Measurements from ENCODE around the gene B4GALNT4. TPM values are rescaled to one million over a fixed set of nuclear protein-coding genes. Genes with fewer than 3 reads are reported as not detected.
A peak's percentile ranks its signal among the peaks of the same experiment; 100 is the strongest.

The B4GALNT4 gene
- total and polyA plus RNA-seq, 2 of the 13 experiments (the other 11 are each of a cell fraction or from before 2014, with no cell fraction given), result 30.5 to 50.1 TPM

DNA sequence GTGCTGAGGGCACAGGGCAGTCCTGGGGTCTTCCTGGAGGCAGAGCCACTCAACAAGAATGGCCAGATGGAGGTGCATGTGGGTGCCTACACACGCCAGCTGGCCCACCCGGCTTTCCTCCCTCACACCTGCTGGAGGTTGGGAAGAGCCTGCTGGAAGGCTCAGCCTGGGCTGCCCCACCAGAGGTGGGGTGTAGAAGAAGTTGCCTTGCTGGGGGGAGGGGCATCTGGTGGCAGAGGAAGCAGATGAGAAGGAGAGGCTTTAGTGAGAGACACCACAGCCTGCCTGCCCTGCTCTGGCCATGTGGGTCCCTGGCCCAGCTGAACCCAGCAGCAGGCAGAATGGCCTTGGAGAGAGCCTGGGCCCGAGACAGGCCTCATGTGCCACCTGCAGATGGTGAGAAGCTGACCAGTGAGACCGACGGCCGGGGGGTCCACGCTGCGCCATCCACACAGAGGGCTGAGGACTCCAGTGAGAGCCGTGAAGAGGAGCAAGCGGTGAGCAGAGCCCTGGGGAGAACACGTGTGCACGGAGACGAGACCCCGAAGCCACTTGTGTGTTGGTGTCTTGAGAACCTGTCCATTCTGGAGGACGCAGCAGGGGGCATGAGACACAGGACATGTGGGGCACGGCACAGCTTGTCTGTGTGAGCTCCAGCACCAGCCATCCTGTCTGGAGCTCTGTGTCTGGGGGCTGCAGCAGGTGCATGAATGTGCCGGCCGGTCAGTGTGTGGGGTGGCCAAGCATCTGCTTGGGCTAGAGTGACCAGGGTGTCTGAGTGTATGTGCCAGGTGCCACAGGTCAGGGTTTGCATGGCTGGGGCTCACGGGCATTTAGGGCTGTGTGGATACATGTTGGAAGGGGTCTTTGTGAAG lies 2.7 kb downstream of the B4GALNT4 start (continued):
- TF ChIP-seq, protein P1, sequence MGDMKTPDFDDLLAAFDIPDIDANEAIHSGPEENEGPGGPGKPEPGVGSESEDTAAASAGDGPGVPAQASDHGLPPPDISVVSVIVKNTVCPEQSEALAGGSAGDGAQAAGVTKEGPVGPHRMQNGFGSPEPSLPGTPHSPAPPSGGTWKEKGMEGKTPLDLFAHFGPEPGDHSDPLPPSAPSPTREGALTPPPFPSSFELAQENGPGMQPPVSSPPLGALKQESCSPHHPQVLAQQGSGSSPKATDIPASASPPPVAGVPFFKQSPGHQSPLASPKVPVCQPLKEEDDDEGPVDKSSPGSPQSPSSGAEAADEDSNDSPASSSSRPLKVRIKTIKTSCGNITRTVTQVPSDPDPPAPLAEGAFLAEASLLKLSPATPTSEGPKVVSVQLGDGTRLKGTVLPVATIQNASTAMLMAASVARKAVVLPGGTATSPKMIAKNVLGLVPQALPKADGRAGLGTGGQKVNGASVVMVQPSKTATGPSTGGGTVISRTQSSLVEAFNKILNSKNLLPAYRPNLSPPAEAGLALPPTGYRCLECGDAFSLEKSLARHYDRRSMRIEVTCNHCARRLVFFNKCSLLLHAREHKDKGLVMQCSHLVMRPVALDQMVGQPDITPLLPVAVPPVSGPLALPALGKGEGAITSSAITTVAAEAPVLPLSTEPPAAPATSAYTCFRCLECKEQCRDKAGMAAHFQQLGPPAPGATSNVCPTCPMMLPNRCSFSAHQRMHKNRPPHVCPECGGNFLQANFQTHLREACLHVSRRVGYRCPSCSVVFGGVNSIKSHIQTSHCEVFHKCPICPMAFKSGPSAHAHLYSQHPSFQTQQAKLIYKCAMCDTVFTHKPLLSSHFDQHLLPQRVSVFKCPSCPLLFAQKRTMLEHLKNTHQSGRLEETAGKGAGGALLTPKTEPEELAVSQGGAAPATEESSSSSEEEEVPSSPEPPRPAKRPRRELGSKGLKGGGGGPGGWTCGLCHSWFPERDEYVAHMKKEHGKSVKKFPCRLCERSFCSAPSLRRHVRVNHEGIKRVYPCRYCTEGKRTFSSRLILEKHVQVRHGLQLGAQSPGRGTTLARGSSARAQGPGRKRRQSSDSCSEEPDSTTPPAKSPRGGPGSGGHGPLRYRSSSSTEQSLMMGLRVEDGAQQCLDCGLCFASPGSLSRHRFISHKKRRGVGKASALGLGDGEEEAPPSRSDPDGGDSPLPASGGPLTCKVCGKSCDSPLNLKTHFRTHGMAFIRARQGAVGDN (CRISPR knock-in tag; IDR thresholded peaks at IDR 0.05), result peak; percentile 53
- no peak for TF ChIP-seq STAT5B (CRISPR knock-in tag; IDR thresholded peaks at IDR 0.05)
- no peak for TF ChIP-seq KLF15 (CRISPR knock-in tag; IDR thresholded peaks at IDR 0.05; ENCODE audit: borderline replicate concordance)
- no peak for TF ChIP-seq KDM1A (CRISPR knock-in tag; IDR thresholded peaks at IDR 0.05)
- no peak for TF ChIP-seq RFXAP (CRISPR knock-in tag; IDR thresholded peaks at IDR 0.05; ENCODE audit: borderline replicate concordance)
- TF ChIP-seq REPIN1 (CRISPR knock-in tag; IDR thresholded peaks at IDR 0.05; ENCODE audit: borderline replicate concordance, low read depth), result no peak
- TF ChIP-seq, protein P2, sequence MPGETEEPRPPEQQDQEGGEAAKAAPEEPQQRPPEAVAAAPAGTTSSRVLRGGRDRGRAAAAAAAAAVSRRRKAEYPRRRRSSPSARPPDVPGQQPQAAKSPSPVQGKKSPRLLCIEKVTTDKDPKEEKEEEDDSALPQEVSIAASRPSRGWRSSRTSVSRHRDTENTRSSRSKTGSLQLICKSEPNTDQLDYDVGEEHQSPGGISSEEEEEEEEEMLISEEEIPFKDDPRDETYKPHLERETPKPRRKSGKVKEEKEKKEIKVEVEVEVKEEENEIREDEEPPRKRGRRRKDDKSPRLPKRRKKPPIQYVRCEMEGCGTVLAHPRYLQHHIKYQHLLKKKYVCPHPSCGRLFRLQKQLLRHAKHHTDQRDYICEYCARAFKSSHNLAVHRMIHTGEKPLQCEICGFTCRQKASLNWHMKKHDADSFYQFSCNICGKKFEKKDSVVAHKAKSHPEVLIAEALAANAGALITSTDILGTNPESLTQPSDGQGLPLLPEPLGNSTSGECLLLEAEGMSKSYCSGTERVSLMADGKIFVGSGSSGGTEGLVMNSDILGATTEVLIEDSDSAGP (CRISPR knock-in tag; IDR thresholded peaks at IDR 0.05; ENCODE audit: borderline replicate concordance), result no peak
- TF ChIP-seq AGO2 (optimal IDR thresholded peaks at IDR 0.05; ENCODE audit: low read depth, low read length), result peak; percentile 53
- TF ChIP-seq MTA1 (CRISPR knock-in tag; IDR thresholded peaks at IDR 0.05; ENCODE audit: borderline replicate concordance), result 0 out of 2 replicates have a peak, but pooled peaks have one; percentile 23
- no peak for TF ChIP-seq HES4 (CRISPR knock-in tag; IDR thresholded peaks at IDR 0.05; ENCODE audit: borderline replicate concordance)
- no peak for TF ChIP-seq FIP1L1 (IDR thresholded peaks at IDR 0.05; ENCODE audit: borderline replicate concordance, insufficient read depth, low read depth, low read length)
- no peak for TF ChIP-seq RARG (CRISPR knock-in tag; IDR thresholded peaks at IDR 0.05; ENCODE audit: low read depth)
- TF ChIP-seq, protein P3, sequence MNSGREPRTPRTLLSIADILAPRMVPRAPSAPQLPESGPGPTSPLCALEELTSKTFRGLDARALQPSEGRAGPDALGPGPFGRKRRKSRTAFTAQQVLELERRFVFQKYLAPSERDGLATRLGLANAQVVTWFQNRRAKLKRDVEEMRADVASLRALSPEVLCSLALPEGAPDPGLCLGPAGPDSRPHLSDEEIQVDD (CRISPR knock-in tag; IDR thresholded peaks at IDR 0.05; ENCODE audit: borderline replicate concordance), result no peak
- TF ChIP-seq, protein P4, sequence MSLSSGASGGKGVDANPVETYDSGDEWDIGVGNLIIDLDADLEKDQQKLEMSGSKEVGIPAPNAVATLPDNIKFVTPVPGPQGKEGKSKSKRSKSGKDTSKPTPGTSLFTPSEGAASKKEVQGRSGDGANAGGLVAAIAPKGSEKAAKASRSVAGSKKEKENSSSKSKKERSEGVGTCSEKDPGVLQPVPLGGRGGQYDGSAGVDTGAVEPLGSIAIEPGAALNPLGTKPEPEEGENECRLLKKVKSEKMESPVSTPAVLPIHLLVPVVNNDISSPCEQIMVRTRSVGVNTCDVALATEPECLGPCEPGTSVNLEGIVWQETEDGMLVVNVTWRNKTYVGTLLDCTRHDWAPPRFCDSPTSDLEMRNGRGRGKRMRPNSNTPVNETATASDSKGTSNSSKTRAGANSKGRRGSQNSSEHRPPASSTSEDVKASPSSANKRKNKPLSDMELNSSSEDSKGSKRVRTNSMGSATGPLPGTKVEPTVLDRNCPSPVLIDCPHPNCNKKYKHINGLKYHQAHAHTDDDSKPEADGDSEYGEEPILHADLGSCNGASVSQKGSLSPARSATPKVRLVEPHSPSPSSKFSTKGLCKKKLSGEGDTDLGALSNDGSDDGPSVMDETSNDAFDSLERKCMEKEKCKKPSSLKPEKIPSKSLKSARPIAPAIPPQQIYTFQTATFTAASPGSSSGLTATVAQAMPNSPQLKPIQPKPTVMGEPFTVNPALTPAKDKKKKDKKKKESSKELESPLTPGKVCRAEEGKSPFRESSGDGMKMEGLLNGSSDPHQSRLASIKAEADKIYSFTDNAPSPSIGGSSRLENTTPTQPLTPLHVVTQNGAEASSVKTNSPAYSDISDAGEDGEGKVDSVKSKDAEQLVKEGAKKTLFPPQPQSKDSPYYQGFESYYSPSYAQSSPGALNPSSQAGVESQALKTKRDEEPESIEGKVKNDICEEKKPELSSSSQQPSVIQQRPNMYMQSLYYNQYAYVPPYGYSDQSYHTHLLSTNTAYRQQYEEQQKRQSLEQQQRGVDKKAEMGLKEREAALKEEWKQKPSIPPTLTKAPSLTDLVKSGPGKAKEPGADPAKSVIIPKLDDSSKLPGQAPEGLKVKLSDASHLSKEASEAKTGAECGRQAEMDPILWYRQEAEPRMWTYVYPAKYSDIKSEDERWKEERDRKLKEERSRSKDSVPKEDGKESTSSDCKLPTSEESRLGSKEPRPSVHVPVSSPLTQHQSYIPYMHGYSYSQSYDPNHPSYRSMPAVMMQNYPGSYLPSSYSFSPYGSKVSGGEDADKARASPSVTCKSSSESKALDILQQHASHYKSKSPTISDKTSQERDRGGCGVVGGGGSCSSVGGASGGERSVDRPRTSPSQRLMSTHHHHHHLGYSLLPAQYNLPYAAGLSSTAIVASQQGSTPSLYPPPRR (CRISPR knock-in tag; IDR thresholded peaks at IDR 0.05; ENCODE audit: borderline replicate concordance), result no peak
- no peak for TF ChIP-seq EED (CRISPR knock-in tag; IDR thresholded peaks at IDR 0.05)
